HG02840 (cell line): ENCODE data around the gene GNG12.

Experiments used
- ATAC-seq: cut with Tn5 transposase; IDR thresholded peaks from one replicate; pipeline ENCODE4 v1.9.1; 2021; ENCODE audit warnings: mild to moderate bottlenecking, moderate library complexity, moderate number of reproducible peaks; ENCODE audit not compliant: unreplicated experiment, low FRiP score

Gene GNG12

GRCh38 chr1:67816506-67816905 is 16.8 kb downstream of the GNG12 start:
- no peak for ATAC-seq

GRCh38 chr1:67816095-67816475 is 17.2 kb downstream of the GNG12 start:
- ATAC-seq, result no peak

DNA sequence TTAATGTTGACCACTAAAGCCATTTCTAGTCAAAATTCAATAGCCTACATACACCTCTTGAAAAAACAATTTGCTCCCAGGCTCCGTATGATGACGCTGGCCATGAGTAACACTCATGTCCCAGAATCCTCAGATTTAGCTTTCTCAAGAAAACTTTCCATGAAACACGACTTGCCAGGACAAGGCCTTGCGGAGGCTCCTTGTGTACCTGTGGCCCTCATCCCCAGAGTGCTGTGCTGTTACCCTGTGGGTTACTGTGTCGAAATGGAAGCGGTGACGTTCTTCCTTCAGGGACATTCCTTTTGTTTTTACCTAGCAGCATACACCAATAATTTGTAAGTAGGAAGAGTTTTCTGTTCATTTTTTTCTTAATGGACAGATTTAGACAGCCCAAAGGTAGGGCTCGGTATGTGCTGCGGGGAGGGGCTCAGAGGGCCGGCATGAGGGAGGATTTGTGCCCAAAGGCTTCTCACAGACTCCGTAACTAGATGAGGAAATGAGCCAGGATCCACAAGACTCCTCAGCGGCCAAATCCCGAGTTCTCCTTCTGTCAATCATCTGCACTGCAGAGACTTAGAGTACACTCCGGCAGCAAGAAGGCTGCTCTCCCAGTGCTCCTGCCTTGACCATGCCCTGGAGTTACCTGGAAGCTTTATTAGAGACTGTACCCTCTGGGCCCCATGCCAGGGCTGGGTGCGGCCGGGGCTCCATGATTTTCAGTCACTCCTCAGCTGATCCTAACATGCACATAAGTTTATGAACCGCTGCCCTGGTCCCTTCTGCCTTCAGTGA is 17.8 kb downstream of the GNG12 start:
- ATAC-seq, result no peak

DNA sequence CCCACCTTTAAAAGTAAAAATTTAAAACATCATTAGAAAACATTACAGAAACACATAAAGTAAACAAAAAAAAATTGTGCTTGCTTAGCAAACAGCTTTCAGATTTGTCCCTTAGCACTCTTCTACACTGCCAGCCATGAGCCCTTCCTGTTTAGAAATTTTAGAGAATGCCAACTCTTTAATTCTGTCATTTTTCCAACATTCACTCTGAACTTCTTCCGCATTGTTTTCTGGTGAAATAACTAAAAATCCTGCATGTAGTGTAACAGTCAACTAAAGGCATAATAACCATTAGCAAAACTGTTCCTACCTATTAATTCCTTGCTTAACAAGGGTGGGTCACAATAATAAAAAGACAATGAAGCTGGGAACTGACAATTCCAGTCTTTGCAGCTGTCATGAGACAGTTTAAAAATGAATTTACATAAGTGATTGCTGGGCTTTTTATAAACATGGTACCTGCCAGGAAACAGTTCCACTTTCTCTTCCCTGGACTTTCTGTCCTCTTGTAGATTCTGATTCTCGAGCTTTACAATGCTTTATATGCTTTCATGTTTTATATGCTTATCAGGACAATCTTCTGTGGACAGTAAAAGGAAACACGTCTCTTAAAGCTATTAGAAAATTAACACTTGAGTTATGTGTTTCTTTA is 19.0 kb downstream of the GNG12 start:
- ATAC-seq, result no peak

DNA sequence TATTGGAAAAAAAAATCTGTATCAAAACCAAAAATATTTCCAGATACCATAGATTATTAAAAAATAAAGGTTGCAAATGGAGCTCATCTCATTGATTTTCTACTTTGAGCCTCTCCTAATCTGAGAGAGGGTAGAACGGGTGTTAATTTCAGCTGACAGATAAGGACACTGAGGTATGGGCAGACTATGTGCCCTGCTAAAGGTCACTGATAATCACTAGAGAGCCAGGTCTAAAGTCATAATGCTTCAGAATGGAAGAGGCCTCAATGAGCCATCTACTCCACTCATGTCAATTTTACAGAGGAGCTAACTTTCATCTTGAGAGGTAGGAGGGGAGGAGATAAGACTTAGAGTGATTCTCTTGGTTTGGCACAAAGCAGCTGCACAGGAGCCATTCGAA is 21.0 kb downstream of the GNG12 start:
- ATAC-seq, result no peak

DNA sequence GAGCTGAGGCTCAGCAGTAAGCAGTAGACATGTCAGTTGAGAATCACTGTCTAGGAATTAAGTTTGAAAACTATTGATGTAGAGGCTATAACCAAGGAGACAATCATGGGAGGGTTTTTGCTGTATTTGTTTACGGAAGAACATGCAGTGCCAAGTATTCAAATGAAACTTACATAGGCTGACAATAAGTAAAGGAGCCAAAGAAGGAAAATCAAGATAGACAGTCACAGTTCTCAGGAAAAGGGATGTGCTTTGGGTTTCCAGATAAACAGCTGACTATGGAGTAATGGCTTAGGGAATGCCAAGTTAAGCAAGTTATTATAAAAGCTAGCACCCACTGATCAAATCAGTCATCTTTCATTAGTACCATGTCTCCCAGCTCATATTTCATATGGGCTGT is 21.5 kb downstream of the GNG12 start:
- no peak for ATAC-seq

GRCh38 chr1:67809887-67810286 is 23.4 kb downstream of the GNG12 start:
- ATAC-seq, result no peak

DNA sequence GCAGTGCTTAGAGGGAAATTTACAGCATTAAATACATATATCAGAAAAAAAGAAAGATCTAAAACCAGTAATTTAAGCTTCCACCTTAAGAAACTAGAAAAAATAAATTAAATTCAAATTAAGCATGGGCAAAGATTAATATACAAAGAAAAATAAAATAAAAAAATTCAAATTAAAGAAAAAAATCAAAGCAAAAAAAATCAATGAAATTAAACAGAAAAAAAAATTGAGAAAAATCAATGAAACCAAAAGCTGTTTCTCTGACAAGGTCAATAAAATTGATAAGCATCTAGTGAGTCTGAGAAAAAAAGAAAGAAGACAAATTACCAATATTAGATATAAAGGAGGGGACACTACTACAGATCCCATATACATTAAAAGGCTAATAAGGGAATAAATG is 26.0 kb downstream of the GNG12 start:
- ATAC-seq, result no peak

GRCh38 chr1:67804710-67805109 is 28.6 kb downstream of the GNG12 start:
- no peak for ATAC-seq

- ATAC-seq, result no peak
Measured at GRCh38 chr1:67803380-67804279, 29.6 kb downstream of the GNG12 start.

GRCh38 chr1:67802565-67802964 is 30.7 kb downstream of the GNG12 start:
- no peak for ATAC-seq

- ATAC-seq, result no peak
Measured at GRCh38 chr1:67801903-67802302, 31.4 kb downstream of the GNG12 start.

- ATAC-seq, result no peak
Measured at GRCh38 chr1:67795179-67795912, 37.9 kb downstream of the GNG12 start.

DNA sequence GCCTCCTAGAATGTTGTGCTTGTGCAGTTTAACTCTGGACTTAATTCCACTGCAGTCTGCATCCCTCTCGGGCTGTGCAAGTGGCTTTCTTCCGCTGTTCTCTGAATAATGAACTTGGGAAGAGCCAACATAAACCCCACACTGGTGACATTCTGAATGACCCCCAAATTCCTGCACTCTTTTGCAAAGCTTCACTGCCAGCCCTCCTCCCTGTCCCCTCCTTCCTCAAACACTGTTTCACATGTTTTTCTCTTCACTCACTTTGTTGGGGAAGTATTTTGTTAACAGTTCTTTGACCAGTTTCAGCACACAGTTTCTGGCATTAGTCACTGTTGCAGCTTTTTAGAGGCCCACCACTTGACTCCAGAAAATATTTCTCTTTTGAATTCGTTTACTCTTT is 39.7 kb downstream of the GNG12 start:
- ATAC-seq, result no peak

DNA sequence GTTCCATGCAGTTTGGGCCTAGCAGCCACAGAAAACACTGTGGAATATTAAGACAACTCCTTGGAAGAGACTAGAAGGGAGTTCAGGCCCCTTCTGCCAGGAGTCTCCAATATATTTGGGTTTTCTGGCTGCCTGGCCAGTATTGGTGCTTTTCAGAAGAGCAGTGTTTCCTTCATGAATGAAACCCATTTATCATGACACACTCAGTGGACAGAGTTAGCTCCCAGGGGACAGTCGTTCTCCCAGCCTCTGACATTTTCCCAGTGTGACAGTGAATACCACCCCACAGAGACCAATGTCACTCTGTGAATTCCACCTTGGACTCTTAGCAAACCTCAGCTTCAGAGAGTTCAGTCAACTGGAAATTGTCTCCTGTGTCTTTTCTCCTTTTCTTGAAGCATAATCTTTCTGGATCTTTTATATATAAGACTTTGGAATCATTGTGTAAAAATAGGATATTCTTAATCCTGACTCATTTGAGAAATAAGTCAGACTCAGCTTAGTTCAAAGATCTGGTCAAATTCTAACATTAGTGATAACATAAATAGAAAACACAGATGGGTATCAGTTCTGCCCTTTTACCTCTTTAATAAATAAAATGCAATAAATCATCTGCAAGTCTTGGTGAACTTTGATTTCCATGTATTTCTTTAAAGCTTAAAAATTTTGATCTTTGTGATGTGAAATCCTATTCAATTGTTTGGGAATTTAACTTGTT is 40.4 kb downstream of the GNG12 start:
- ATAC-seq, result no peak

DNA sequence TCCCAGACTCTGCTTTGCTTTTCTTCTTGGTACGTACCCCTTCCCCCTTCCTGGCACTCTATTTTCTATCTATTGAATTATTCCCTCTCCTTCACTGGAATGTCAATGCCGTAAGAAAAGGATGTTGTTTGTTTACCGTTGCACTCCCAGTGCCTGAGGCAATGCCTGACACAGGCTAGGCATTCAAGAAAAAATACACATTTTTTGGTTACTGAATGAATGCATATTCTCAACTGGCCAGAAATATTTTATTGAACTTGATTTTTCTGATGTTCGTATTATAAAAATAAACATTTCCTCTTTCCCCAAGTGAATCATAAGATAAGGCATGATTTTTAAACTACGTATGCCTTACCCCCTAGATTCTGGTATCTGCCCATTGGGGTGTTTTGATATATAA is 41.2 kb downstream of the GNG12 start:
- no peak for ATAC-seq

- no peak for ATAC-seq
Measured at GRCh38 chr1:67791686-67792085, 41.6 kb downstream of the GNG12 start.

DNA sequence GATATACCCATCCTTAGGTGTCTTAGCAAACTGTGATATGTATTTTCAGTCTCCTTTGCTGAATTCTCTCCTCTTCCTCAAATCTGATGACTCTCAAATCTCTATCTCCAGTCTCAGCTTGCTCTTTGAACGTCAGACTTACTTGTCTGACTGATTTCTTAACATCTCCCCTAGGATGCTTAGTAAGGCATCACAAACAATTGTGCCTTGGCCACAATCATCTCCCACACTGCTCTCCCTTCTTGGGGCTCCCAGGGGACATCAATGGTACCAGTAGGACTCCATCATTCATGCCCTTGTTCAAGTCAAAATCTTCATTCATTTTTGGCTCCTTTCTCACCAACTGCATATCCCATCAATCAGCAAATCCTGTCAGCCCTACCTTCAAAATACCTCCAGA is 42.0 kb downstream of the GNG12 start:
- ATAC-seq, result no peak

DNA sequence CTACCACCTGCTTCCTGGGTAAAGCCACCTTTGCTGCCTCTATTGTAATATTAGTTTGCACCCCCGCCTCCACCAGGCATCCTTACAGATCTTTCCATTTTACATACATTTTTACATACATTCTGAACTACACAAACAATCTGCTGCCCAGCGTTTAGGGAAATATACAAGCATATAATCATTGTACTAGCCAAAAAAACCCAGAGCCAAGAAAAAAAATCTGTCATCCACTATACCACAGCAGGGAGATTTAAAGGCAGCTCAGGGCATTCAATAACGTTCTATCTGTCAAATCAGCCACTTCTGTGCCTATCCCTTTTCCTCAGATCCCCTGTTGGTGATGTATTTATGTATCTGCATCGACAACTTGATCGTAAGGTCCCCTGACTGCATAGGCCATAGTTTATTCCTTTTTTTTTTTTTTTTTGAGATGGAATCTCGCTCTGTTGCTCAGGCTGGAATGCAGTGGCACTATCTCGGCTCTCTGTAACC is 43.0 kb downstream of the GNG12 start:
- no peak for ATAC-seq

GRCh38 chr1:67789551-67789950 is 43.7 kb downstream of the GNG12 start:
- ATAC-seq, result no peak
